ENCODE data around the gene TUBGCP6. TPM values are rescaled to one million over a fixed set of nuclear protein-coding genes. Genes with fewer than 3 reads are reported as not detected.

TUBGCP6 gene
- total RNA-seq, 1 experiment from 2014 or later = 31.3 TPM

DNA sequence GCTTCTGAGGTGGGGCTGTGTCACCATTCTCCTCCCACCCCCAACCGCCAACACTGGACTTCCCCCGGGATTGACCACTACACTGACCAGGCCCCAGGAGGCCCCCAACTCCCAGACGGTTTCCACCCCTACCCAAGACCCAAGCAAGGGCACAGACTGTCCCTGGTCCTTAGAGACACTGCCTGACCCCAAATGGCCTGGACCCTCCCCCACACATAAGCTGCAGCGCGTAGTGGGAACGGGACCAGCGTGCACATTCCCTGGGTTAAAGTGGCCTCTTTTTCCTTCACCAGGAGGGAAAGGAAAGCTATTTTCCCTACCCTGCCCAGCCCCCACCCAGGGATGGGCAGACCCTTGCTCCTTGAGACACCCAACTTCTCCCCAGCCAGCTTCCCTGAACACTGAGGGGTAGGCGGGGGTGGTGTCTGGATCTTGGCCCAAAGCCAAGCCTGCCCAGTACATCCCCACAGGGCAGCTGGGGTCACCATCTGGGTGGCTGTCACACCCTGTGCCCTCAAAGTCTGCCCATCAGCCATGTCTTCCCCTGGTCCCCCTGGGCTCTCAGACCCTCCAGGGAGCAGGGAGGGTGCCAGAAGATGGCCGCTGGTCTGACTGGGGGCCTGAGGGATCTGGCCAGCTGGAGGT, 18.3 kb upstream of the TUBGCP6 start:
- intact Hi-C loops (cut with micrococcal nuclease; ENCODE audit: unreplicated experiment) (no loop called here), in situ Hi-C loops (cut with HindIII; ENCODE audit: low pct_unique_long_range_greater_than_20kb, low sequenced_read_pairs) (no loop called here)
- ChIA-PET CTCF (interaction anchor here (0.6 kb wide), 1 partner anchor 9 kb away, joined by 4 read pairs; no protein-coding TSS in a partner anchor), POLR2A (no interaction called here)
- Histone ChIP-seq H3K4me1 (ENCODE audit: control insufficient read depth, insufficient read depth, low read length) (peaks cover 32% of the 10 kb centered on the region), H3K36me3 (ENCODE audit: control insufficient read depth, insufficient read depth, low read length) (no peaks in the 10 kb centered on the region; the same call in 1 of the 2 replicates), H3K9me3 (ENCODE audit: control insufficient read depth, insufficient read depth, low read depth, low read length) (no peaks in the 10 kb centered on the region), H3K27me3 (ENCODE audit: control insufficient read depth, insufficient read depth, low read length) (no peaks in the 10 kb centered on the region), H3K4me3 (ENCODE audit: low read depth in 2 of 2, low read length in 2 of 2) (no peak overlapping the region), H3K27ac (ENCODE audit: low read length) (peak overlapping the region; percentile 85)
- no peak for TF ChIP-seq POLR2AphosphoS5 (IDR thresholded peaks at IDR 0.05; ENCODE audit: low read depth, low read length)
- TF ChIP-seq SIN3A (IDR thresholded peaks at IDR 0.05; ENCODE audit: borderline replicate concordance, insufficient read depth, low read depth, low read length) = no peak
- TF ChIP-seq TCF7L2 (IDR thresholded peaks at IDR 0.05; ENCODE audit: low read depth, low read length) = no peak
- TF ChIP-seq, protein P1, sequence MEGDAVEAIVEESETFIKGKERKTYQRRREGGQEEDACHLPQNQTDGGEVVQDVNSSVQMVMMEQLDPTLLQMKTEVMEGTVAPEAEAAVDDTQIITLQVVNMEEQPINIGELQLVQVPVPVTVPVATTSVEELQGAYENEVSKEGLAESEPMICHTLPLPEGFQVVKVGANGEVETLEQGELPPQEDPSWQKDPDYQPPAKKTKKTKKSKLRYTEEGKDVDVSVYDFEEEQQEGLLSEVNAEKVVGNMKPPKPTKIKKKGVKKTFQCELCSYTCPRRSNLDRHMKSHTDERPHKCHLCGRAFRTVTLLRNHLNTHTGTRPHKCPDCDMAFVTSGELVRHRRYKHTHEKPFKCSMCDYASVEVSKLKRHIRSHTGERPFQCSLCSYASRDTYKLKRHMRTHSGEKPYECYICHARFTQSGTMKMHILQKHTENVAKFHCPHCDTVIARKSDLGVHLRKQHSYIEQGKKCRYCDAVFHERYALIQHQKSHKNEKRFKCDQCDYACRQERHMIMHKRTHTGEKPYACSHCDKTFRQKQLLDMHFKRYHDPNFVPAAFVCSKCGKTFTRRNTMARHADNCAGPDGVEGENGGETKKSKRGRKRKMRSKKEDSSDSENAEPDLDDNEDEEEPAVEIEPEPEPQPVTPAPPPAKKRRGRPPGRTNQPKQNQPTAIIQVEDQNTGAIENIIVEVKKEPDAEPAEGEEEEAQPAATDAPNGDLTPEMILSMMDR (IDR thresholded peaks at IDR 0.05) = no peak
- TF ChIP-seq, protein P2, sequence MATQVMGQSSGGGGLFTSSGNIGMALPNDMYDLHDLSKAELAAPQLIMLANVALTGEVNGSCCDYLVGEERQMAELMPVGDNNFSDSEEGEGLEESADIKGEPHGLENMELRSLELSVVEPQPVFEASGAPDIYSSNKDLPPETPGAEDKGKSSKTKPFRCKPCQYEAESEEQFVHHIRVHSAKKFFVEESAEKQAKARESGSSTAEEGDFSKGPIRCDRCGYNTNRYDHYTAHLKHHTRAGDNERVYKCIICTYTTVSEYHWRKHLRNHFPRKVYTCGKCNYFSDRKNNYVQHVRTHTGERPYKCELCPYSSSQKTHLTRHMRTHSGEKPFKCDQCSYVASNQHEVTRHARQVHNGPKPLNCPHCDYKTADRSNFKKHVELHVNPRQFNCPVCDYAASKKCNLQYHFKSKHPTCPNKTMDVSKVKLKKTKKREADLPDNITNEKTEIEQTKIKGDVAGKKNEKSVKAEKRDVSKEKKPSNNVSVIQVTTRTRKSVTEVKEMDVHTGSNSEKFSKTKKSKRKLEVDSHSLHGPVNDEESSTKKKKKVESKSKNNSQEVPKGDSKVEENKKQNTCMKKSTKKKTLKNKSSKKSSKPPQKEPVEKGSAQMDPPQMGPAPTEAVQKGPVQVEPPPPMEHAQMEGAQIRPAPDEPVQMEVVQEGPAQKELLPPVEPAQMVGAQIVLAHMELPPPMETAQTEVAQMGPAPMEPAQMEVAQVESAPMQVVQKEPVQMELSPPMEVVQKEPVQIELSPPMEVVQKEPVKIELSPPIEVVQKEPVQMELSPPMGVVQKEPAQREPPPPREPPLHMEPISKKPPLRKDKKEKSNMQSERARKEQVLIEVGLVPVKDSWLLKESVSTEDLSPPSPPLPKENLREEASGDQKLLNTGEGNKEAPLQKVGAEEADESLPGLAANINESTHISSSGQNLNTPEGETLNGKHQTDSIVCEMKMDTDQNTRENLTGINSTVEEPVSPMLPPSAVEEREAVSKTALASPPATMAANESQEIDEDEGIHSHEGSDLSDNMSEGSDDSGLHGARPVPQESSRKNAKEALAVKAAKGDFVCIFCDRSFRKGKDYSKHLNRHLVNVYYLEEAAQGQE (IDR thresholded peaks at IDR 0.05; ENCODE audit: insufficient read depth in 1 of 2, low read depth in 2 of 2, low read length in 1 of 2) = no peak
- no peak for DNase-seq (ENCODE audit: low read depth, low spot score)
- no peak for ATAC-seq
- no TSS peak for BruUV-seq (replicated peaks)

DNA sequence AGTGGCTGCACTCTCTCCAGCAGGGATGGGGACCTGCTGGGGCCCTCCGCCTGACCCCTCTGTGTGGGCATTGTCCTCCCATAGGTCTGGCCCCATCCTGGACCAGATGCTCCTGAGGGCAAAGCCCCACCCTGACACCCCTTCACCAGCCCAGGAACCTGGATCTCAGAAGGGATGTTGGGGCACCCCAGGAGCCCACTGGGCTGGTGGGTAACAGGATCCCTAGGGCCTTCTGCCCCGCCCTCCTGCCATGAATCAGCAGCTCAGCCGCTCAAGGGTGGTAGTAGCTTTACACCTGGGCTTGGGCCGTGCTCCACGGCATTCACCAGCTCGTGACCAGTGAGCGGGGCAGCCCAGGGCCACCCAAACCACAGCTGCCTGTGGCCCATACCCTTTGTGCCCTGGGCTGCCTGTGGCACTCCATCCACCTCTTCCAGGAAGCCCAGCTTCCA, 17.7 kb upstream of the TUBGCP6 start:
- CTCF ChIA-PET = no interaction called here
- Histone ChIP-seq H3K36me3 (ENCODE audit: control insufficient read depth, insufficient read depth, low read length) (no peaks in the 10 kb centered on the region; the same call in 1 of the 2 replicates), H3K4me1 (ENCODE audit: control insufficient read depth, insufficient read depth, low read length) (peaks cover 33% of the 10 kb centered on the region), H3K4me3 (ENCODE audit: low read depth in 2 of 2, low read length in 2 of 2) (no peak overlapping the region; a peak in 1 of 4 replicates), H3K9me3 (ENCODE audit: control insufficient read depth, insufficient read depth, low read depth, low read length) (no peaks in the 10 kb centered on the region), H3K27ac (ENCODE audit: low read length) (peak overlapping the region; percentile 85), H3K27me3 (ENCODE audit: control insufficient read depth, insufficient read depth, low read length) (no peaks in the 10 kb centered on the region)
- no TSS peak for BruUV-seq (replicated peaks)
- ATAC-seq (peak; percentile 39; the same call in 1 of the 2 replicates), DNase-seq (ENCODE audit: low read depth, low spot score) (no peak)
- intact Hi-C loops (cut with micrococcal nuclease; ENCODE audit: unreplicated experiment) (no loop called here), in situ Hi-C loops (cut with HindIII; ENCODE audit: low pct_unique_long_range_greater_than_20kb, low sequenced_read_pairs) (no loop called here)
- no peak for TF ChIP-seq TCF7L2 (IDR thresholded peaks at IDR 0.05; ENCODE audit: low read depth, low read length)
- TF ChIP-seq, protein P2 (IDR thresholded peaks at IDR 0.05; ENCODE audit: insufficient read depth in 1 of 2, low read depth in 2 of 2, low read length in 1 of 2) = no peak
- TF ChIP-seq SIN3A (IDR thresholded peaks at IDR 0.05; ENCODE audit: borderline replicate concordance, insufficient read depth, low read depth, low read length) = no peak
- TF ChIP-seq POLR2AphosphoS5 (IDR thresholded peaks at IDR 0.05; ENCODE audit: low read depth, low read length) = no peak
- TF ChIP-seq, protein P1 (IDR thresholded peaks at IDR 0.05) = no peak
- POLR2A ChIA-PET = interaction anchor here (0.5 kb wide), 1 partner anchor 1766 kb away, joined by 3 read pairs; no protein-coding TSS in a partner anchor
